Left kidney (tissue), 2 donors: Measurements from ENCODE around the gene DNMT3L. TPM values are rescaled to one million over a fixed set of nuclear protein-coding genes. Genes with fewer than 3 reads are reported as not detected.
"Not testable (repeated sequence)": the region's sequence is repeated elsewhere in the genome, so short reads cannot be mapped to it uniquely, and the experiment has no call there.

Experiments used
- DNase-seq: peaks from one replicate; pipeline ENCODE4 v3.0.0-alpha.2; 2013
- polyA plus RNA-seq: library from polyadenylated mRNA; unstranded; fragments of 120-200 nt; gene quantifications from one replicate; pipeline ENCODE4 v1.2.1, GENCODE V29; 2013; ENCODE audit not compliant: insufficient read length

Gene DNMT3L
- polyA plus RNA-seq, 1 donor: not detected

- DNase-seq: not testable (repeated sequence)
Measured at GRCh38 chr21:44197156-44197516, 64.6 kb downstream of the DNMT3L start.

Other genes with a start within 250 kb of the DNMT3L start
- gene TRAPPC10, start 249.6 kb downstream of the DNMT3L start, polyA plus RNA-seq: 50.9 TPM
- gene PWP2, start 154.5 kb downstream of the DNMT3L start, polyA plus RNA-seq: 3.8 TPM
- 27.2 TPM for gene GATD3, start 128.2 kb downstream of the DNMT3L start, polyA plus RNA-seq
- gene ICOSLG, start 21.0 kb downstream of the DNMT3L start, polyA plus RNA-seq: 7.3 TPM
- gene AIRE, start 24.0 kb upstream of the DNMT3L start, polyA plus RNA-seq: 0.42 TPM
- gene PFKL, start 38.2 kb upstream of the DNMT3L start, polyA plus RNA-seq: 117 TPM
- 18.2 TPM for gene CFAP410, start 77.5 kb upstream of the DNMT3L start, polyA plus RNA-seq
- 0.57 TPM for gene TRPM2, start 91.7 kb upstream of the DNMT3L start, polyA plus RNA-seq
- gene LRRC3, start 193.6 kb upstream of the DNMT3L start, polyA plus RNA-seq: 4.6 TPM